Breast epithelium (tissue), 3 donors: ENCODE results near the gene PTPRN2.
"Not testable (repeated sequence)": the region's sequence is repeated elsewhere in the genome, so short reads cannot be mapped to it uniquely, and the experiment has no call there.

Experiments used
- POLR2A ChIP-seq: fragments of 450-650 bp; IDR thresholded peaks from one replicate; pipeline ENCODE4 v1.6.1; 2016; ENCODE audit warnings: antibody characterized with exemption, mild to moderate bottlenecking, moderate library complexity
- POLR2AphosphoS5 ChIP-seq, 3 donors: sonication (generic); formaldehyde crosslinking; IDR thresholded peaks; one replicate each; pipeline ENCODE4 v1.6.1; 2017; ENCODE audit warnings: antibody characterized with exemption in 3 of 3
- TF ChIP-seq, protein P1 (sequence below), 3 donors: fragments of 450-650 bp; IDR thresholded peaks; one replicate each; pipeline ENCODE4 v1.5.1; 2016 to 2017; ENCODE audit warnings: antibody characterized with exemption in 3 of 3, mild to moderate bottlenecking in 3 of 3, moderate library complexity in 3 of 3

DNA sequence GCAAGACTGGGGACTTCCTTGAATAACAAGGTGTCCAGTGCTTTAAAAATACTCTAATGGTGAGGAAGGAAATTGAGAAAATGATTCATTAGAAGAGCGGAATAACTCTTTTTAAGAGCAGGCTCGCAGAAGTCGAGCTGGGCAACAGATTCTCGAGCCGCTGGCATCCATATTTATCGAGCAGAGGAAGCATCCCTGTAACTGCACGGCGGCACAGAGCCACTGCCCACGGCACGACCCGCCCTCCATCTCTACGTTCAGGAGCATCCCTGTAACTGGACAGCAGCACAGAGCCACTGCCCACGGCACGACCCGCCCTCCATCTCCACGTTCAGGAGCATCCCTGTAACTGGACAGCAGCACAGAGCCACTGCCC lies 334.0 kb downstream of the PTPRN2 start:
- TF ChIP-seq, protein P1, sequence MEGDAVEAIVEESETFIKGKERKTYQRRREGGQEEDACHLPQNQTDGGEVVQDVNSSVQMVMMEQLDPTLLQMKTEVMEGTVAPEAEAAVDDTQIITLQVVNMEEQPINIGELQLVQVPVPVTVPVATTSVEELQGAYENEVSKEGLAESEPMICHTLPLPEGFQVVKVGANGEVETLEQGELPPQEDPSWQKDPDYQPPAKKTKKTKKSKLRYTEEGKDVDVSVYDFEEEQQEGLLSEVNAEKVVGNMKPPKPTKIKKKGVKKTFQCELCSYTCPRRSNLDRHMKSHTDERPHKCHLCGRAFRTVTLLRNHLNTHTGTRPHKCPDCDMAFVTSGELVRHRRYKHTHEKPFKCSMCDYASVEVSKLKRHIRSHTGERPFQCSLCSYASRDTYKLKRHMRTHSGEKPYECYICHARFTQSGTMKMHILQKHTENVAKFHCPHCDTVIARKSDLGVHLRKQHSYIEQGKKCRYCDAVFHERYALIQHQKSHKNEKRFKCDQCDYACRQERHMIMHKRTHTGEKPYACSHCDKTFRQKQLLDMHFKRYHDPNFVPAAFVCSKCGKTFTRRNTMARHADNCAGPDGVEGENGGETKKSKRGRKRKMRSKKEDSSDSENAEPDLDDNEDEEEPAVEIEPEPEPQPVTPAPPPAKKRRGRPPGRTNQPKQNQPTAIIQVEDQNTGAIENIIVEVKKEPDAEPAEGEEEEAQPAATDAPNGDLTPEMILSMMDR (IDR thresholded peaks at IDR 0.05): not testable (repeated sequence)
- TF ChIP-seq POLR2AphosphoS5 (IDR thresholded peaks at IDR 0.05); POLR2A: not testable (repeated sequence)
